WERI-Rb-1 (cell line): Measurements from ENCODE around the gene WDCP.

Experiments
- DNase-seq: peaks from one replicate; pipeline ENCODE4 v3.0.0-alpha.2; 2020
- H3K27ac ChIP-seq: fragments of 250-450 bp; sonication (Bioruptor Pico); 2 replicates; pipeline ENCODE4 v1.5.1; 2020; ENCODE audit warnings: mild to moderate bottlenecking, moderate library complexity
- H3K27me3 ChIP-seq: fragments of 250-450 bp; sonication (Bioruptor Pico); 2 replicates; pipeline ENCODE4 v1.5.1; 2021; ENCODE audit warnings: mild to moderate bottlenecking, low read depth, moderate library complexity; ENCODE audit not compliant: insufficient read depth, severe bottlenecking
- H3K36me3 ChIP-seq: fragments of 250-450 bp; sonication (Bioruptor Pico); 2 replicates; pipeline ENCODE4 v1.5.1; 2020; ENCODE audit warnings: mild to moderate bottlenecking, moderate library complexity
- H3K4me3 ChIP-seq: 2 replicates; pipeline ENCODE4 v1.5.1; 2011; ENCODE audit warnings: low read depth, mild to moderate bottlenecking, control low read depth, low read length
- H3K9me3 ChIP-seq: fragments of 250-450 bp; sonication (Bioruptor Pico); 2 replicates; pipeline ENCODE4 v1.5.1; 2021; ENCODE audit warnings: mild to moderate bottlenecking, moderate library complexity; ENCODE audit not compliant: severe bottlenecking
- TF ChIP-seq, protein P1 (sequence below): IDR thresholded peaks from 2 replicates; pipeline ENCODE4 v1.5.1; 2011; ENCODE audit warnings: low read depth, mild to moderate bottlenecking, control low read depth, inconsistent platforms, low read length

WDCP gene

DNA sequence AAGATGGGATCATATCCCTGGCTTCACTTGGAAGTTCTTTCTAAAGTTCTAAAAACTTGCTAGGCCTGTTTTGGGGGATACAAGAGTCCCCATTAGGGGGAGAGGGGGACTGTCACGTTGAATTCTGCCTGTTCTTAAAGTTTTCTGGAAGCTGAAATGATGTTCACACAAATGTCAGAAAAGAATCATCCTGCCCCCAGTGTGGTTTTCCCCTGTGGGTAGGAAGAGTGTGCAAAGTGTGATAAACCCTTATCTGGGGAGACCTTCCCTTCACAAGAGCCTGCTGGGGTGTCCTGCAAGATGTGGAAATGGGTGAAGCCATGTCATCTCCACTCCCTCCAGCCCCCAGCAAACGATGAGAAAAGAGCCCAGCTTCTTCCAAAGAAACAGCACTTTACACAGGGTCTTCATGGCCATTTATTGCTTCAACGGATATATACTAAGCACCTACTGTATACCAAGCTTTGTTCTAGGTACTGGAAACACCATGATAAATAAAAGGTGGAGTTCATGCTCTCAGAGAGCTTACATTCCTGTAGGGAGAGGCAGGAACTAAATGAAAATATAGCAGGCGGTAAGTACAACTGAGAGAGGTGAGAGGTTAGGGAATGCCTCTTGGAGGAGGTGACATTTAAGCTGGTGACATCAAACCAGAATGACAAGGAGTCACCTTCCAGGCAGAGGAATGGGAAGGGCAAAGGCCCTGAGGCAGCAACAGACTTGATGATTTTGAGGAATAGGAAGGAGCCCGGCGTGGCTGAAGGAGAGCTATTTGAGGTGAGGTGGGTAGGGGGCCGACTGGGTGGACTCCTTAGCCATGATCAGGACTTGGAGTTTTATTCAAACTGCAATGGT lies 35.7 kb downstream of the WDCP start:
- TF ChIP-seq, protein P1, sequence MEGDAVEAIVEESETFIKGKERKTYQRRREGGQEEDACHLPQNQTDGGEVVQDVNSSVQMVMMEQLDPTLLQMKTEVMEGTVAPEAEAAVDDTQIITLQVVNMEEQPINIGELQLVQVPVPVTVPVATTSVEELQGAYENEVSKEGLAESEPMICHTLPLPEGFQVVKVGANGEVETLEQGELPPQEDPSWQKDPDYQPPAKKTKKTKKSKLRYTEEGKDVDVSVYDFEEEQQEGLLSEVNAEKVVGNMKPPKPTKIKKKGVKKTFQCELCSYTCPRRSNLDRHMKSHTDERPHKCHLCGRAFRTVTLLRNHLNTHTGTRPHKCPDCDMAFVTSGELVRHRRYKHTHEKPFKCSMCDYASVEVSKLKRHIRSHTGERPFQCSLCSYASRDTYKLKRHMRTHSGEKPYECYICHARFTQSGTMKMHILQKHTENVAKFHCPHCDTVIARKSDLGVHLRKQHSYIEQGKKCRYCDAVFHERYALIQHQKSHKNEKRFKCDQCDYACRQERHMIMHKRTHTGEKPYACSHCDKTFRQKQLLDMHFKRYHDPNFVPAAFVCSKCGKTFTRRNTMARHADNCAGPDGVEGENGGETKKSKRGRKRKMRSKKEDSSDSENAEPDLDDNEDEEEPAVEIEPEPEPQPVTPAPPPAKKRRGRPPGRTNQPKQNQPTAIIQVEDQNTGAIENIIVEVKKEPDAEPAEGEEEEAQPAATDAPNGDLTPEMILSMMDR, result no peak
- no peaks in the 10 kb centered on the region for H3K36me3 ChIP-seq
- no peak for DNase-seq
- H3K9me3 ChIP-seq, result no peaks in the 10 kb centered on the region
- H3K27me3 ChIP-seq, result no peaks in the 10 kb centered on the region
- H3K27ac ChIP-seq, result no peak overlapping the region
- H3K4me3 ChIP-seq, result no peak overlapping the region

DNA sequence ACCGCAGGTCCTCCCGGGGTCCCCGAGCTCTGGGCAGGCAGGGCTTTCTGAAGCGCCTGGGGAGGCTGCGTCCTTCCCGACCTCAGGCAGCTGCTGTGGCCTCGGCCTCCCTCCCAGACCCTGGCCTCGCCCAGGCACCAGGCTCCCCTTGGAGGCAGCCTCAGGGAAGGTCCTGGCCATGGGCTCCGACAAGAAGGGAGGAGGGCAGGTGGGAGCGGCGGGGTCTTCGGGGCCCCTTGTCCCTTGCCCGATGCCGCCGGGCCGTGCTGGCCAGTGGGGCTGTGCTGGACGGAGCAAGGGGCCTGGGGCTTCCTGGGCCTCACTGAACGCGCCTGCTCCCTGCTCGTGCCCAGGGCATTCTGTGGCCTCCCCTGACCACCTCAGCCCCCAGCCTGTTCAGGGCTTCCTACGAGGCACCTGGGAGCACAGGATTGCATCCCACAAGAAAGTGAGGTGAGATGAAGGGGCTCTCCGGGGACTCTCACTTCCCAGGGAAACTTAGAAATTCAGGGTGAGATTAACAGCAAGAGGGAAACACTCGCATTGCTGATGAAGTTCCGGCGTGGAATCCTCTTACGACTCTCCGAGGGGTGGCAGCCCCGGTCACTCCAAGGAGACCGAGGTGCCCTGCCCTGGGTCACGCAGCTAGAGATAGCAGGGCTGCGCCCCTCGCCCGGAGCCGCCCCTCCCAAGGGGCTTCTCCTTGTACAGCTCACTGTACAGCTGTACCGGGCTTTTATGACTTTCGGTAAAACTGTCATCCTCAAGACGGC lies 36.5 kb downstream of the WDCP start:
- Histone ChIP-seq H3K9me3 (no peaks in the 10 kb centered on the region), H3K36me3 (no peaks in the 10 kb centered on the region), H3K27ac (no peak overlapping the region), H3K27me3 (no peaks in the 10 kb centered on the region), H3K4me3 (no peak overlapping the region)
- DNase-seq, result no peak
- TF ChIP-seq, protein P1, result no peak

DNA sequence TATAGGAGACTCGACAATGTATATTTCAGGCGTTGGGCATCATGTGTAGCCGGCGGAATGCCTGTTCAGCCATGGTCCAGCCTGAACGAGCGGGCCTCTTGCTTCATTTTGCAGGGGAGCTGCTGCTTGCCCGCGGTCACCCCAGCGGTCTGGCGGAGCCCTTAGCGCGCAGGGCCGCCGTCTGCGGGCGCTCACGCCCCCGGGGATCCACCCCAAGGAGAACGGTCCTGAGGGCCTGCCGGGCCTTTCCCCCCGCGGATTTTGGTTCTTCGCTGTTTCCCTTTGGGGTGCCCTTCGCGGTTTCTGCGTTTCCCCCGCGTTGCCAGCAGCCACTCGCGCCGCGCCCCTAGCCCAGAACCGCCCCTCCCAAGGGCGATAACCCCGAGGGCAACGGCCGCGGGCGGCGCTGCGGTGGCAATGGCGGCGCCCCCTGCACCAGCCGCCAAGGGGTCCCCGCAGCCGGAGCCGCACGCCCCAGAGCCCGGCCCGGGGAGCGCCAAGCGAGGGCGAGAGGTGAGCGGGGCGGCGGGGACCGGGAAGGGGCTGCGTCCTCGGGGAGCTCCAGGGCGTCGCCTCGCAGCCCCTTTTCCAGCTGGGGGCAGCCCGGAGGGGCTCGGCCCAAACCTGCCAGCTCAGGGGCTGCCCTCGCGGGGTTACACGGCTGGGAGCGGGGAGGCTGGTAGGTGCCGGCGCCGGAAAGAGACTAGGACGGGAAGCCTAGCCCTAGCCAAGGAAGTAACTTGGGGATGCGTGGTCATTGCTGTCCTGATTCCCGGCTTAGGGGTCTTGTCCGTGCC lies 37.3 kb downstream of the WDCP start, which contains the start of gene MFSD2B:
Gene MFSD2B (plus strand): TSS at position 406 of the 797 bp plus-strand sequence. CDS start 12 bp downstream, at position 418.
- TF ChIP-seq, protein P1, result no peak
- Histone ChIP-seq H3K4me3 (no peak within 1 kb of the TSS), H3K27ac (no peak within 1 kb of the TSS), H3K36me3 (no peaks in the 10 kb centered on the region), H3K27me3 (no peaks in the 10 kb centered on the region), H3K9me3 (no peaks in the 10 kb centered on the region)
- DNase-seq, result no peak

DNA sequence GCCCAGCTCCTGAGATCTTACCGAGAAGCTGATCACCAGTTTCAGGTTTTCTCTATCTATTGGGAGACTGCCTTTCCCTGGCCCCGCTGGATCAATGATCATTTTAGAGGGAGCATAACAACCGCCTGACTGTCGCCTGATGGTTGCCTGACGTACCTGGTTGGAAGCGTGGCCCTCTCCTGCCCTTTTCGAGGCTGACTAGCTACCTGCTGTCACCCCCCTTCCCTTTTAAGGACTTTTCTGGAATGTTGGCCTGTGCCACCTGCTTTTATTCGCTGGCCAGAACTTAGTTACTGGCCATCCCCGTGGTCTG lies 37.9 kb downstream of the WDCP start:
- Histone ChIP-seq H3K27me3 (no peaks in the 10 kb centered on the region), H3K4me3 (no peak overlapping the region), H3K36me3 (no peaks in the 10 kb centered on the region), H3K9me3 (no peaks in the 10 kb centered on the region), H3K27ac (no peak overlapping the region)
- TF ChIP-seq, protein P1, result no peak
- no peak for DNase-seq

DNA sequence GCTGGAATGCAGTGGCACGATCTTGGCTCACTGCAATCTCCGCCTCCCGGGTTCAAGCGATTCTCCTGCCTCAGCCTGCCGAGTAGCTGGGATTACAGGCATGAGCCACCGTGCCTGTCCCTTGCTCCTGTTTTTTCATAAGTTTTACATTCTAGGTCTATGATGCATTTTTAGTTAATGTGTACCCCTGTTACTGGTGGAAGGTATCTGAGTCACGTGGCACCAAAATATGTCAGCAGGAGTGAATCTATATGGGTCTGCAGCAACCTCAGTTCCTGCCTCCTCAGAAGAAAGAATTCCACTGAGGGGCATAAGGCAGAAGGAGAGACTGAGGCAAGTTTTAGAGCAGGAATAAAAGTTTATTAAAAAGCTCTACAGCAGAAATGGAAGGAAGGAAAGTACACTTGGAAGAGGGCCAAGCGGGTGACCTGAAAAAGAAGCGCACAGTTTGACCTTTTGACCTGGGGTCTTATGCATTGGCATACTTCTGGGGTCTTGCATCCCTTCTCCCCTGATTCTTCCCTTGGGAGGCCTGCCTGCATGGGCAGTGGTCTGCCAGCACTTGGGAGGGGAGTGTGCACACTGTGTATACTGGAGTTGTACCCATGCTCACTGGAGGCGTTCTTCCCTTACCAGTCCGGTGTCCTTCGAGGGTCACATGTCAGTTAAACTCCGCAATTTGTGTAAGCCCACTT lies 38.4 kb downstream of the WDCP start:
- Histone ChIP-seq H3K9me3 (no peaks in the 10 kb centered on the region), H3K36me3 (no peaks in the 10 kb centered on the region), H3K4me3 (no peak overlapping the region), H3K27me3 (no peaks in the 10 kb centered on the region), H3K27ac (no peak overlapping the region)
- TF ChIP-seq, protein P1, result no peak
- DNase-seq, result no peak
